Body of pancreas (tissue), 4 donors: ENCODE data around the gene INIP. TPM values are rescaled to one million over a fixed set of nuclear protein-coding genes. Genes with fewer than 3 reads are reported as not detected.

Source experiments
- ATAC-seq: fragments of 150-250 bp; one replicate; pipeline ENCODE4 v1.9.1; 2016
- DNase-seq, 4 donors: peaks; one replicate each; pipeline ENCODE4 v3.0.0-alpha.2; 2019
- H3K27ac ChIP-seq, 4 donors: fragments of 200-600 bp; sonication (generic); 1 replicate in 3 of 4; 2 replicates in 1 of 4; pipeline versions ENCODE4 v1.5.1 to v1.6.1; 2016 to 2019; ENCODE audit warnings: mild to moderate bottlenecking in 1 of 4, mixed read lengths in 1 of 4, moderate library complexity in 1 of 4
- H3K27me3 ChIP-seq, 2 donors: fragments of 200-600 bp; sonication (generic); one replicate each; pipeline ENCODE4 v1.6.0; 2016; ENCODE audit warnings: mild to moderate bottlenecking in 1 of 2
- H3K36me3 ChIP-seq, 2 donors: fragments of 200-600 bp; sonication (generic); replicated peaks in 1 of 2; 2 replicates each; pipeline ENCODE4 v1.5.1; 2016; ENCODE audit warnings: low read depth in 2 of 2; ENCODE audit not compliant: insufficient read depth in 1 of 2
- H3K4me1 ChIP-seq: fragments of 200-600 bp; sonication (generic); one replicate; pipeline ENCODE4 v1.6.0; 2016
- H3K4me3 ChIP-seq, 2 donors: fragments of 200-600 bp; sonication (generic); 1 replicate in 1 of 2; 2 replicates in 1 of 2; pipeline ENCODE4 v1.5.1; 2016 to 2019
- H3K9me3 ChIP-seq, 3 donors: fragments of 200-600 bp; sonication (generic); 1 replicate in 2 of 3; 2 replicates in 1 of 3; pipeline ENCODE4 v1.5.1; 2016
- POLR2A ChIP-seq, 3 donors: fragments of 450-650 bp; IDR thresholded peaks; one replicate each; pipeline ENCODE4 v1.6.1; 2016; ENCODE audit warnings: antibody characterized with exemption in 3 of 3, mild to moderate bottlenecking in 2 of 3
- WGBS, 2 donors: methylation state at CpG; one replicate each; pipeline ENCODE4 v1.1.5; 2017; 5-methylcytosine and 5-hydroxymethylcytosine counted together
- intact Hi-C: fragments of 100-400 bp; cut with DNase I; formaldehyde crosslinking; loops from one replicate; pipeline ENCODE4 v1.15.1; 2023
- total RNA-seq, 2 donors: library from RNA; depleted of rRNA; stranded (reverse); fragments of >200 nt; gene quantifications; one replicate each; pipeline ENCODE4 v1.1.0, GENCODE V29; 2016
- TF ChIP-seq, protein P1 (sequence below), 7 experiments: fragments of 450-650 bp in 4 of 7; fragments of 200-600 bp in 3 of 7; sonication (generic) in 3 of 7; IDR thresholded peaks; one replicate each; pipeline ENCODE4 v1.5.1; 2016 to 2019; ENCODE audit warnings: antibody characterized with exemption in 7 of 7

The INIP gene
- total RNA-seq, 2 donors from 2014 or later, result 13.5 to 14.5 TPM

GRCh38 chr9:112762726-112763518 lies 45.0 kb upstream of the INIP start:
- TF ChIP-seq, protein P1, sequence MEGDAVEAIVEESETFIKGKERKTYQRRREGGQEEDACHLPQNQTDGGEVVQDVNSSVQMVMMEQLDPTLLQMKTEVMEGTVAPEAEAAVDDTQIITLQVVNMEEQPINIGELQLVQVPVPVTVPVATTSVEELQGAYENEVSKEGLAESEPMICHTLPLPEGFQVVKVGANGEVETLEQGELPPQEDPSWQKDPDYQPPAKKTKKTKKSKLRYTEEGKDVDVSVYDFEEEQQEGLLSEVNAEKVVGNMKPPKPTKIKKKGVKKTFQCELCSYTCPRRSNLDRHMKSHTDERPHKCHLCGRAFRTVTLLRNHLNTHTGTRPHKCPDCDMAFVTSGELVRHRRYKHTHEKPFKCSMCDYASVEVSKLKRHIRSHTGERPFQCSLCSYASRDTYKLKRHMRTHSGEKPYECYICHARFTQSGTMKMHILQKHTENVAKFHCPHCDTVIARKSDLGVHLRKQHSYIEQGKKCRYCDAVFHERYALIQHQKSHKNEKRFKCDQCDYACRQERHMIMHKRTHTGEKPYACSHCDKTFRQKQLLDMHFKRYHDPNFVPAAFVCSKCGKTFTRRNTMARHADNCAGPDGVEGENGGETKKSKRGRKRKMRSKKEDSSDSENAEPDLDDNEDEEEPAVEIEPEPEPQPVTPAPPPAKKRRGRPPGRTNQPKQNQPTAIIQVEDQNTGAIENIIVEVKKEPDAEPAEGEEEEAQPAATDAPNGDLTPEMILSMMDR (IDR thresholded peaks at IDR 0.05), result no peak
- no peak for TF ChIP-seq POLR2A (IDR thresholded peaks at IDR 0.05)

DNA sequence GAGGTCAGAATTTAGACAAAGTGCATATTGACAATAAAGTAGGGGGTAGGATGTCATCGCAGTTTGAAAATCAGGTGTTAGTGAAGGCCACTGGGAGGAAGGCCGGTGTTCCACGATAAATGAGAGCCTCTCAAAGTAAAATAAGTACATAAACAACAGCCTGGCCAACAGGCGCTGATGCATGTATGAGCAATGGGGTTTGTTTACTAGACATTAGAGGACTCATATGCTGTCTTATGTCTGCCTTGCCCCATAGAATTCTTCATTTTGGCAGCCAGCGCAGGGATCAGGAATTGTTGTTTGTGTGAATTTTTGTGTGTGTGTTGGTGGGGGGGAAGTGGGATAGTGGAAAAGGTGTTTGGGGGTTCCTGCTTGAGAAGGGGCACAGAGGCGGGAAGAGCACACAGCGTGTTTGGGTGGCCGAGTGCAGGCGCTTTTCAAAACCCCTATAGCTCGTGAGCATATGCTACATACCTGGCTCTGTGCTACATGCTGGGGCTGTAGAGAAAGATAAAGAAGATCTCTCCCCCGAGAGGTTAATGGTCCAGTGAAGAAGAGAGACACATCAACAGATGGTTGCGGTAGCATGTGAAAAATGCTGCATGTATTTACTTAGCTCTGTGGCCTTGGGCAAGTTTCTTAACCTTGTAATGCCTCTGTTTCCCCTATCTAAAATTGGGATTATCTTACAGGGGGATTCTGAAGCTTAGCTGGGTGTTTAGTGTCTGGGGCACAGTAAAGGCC lies 44.2 kb upstream of the INIP start:
- no peak overlapping the region for H3K4me3 ChIP-seq
- intact Hi-C loops, result no loop called here
- TF ChIP-seq, protein P1 (IDR thresholded peaks at IDR 0.05), result no peak
- TF ChIP-seq POLR2A (IDR thresholded peaks at IDR 0.05), result no peak
- H3K27ac ChIP-seq, result no peak overlapping the region
- no peaks in the 10 kb centered on the region for H3K9me3 ChIP-seq
- no peak for DNase-seq
- H3K27me3 ChIP-seq, result no peaks in the 10 kb centered on the region
- H3K4me1 ChIP-seq, result peaks cover 9% of the 10 kb centered on the region
- no peak for ATAC-seq
- WGBS, 2 donors, result 78 to 82% methylated on average over 12 of the region's 12 CpGs
- no peaks in the 10 kb centered on the region for H3K36me3 ChIP-seq

More at GRCh38 chr9:112762726-112763518, 45.0 kb upstream of the INIP start:
- DNase-seq, result no peak
- 91 to 92% methylated on average over 13 of the region's 13 CpGs for WGBS, 2 donors
- Histone ChIP-seq H3K36me3 (no peaks in the 10 kb centered on the region), H3K4me1 (peaks cover 9% of the 10 kb centered on the region), H3K27me3 (no peaks in the 10 kb centered on the region), H3K4me3 (no peak overlapping the region), H3K27ac (no peak overlapping the region), H3K9me3 (no peaks in the 10 kb centered on the region)
- intact Hi-C loops, result no loop called here
- ATAC-seq, result no peak

GRCh38 chr9:112760821-112761220 lies 42.9 kb upstream of the INIP start:
- no peak for ATAC-seq
- Histone ChIP-seq H3K4me1 (peaks cover 9% of the 10 kb centered on the region), H3K36me3 (no peaks in the 10 kb centered on the region), H3K4me3 (no peak overlapping the region), H3K27me3 (no peaks in the 10 kb centered on the region), H3K9me3 (no peaks in the 10 kb centered on the region), H3K27ac (no peak overlapping the region)
- DNase-seq, result no peak
- intact Hi-C loops, result no loop called here
- no peak for TF ChIP-seq POLR2A (IDR thresholded peaks at IDR 0.05)
- TF ChIP-seq, protein P1 (IDR thresholded peaks at IDR 0.05), result no peak
- WGBS, 2 donors, result 87 to 89% methylated on average over 8 of the region's 8 CpGs

DNA sequence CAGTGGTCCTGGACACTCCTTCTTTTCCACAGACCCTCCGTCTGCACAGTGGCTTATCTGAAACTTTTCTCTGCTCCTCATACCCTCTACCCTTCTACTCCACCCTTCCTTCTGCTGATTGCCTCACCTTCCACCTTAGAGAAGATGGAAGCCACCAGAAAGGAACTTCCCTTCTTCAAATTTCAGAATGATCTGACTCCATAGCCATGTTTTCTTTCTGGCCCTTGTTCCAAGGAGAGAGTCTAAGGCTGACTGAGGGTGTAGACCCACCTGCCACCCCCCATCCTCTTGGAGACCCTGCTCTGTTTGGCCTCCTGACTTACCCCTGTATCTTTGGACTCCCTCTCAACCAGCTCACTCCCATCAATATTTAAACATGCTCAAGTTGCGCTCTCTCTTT lies 40.0 kb upstream of the INIP start:
- Histone ChIP-seq H3K27me3 (no peaks in the 10 kb centered on the region), H3K9me3 (no peaks in the 10 kb centered on the region), H3K36me3 (no peaks in the 10 kb centered on the region), H3K27ac (no peak overlapping the region), H3K4me1 (peaks cover 15% of the 10 kb centered on the region), H3K4me3 (no peak overlapping the region)
- ATAC-seq, result no peak
- intact Hi-C loops, result no loop called here
- 92 to 94% methylated on average over 2 of the region's 2 CpGs for whole genome bisulfite sequencing, 2 donors
- TF ChIP-seq POLR2A (IDR thresholded peaks at IDR 0.05), result no peak
- TF ChIP-seq, protein P1 (IDR thresholded peaks at IDR 0.05), result no peak
- no peak for DNase-seq
